ENCODE data around the gene LPIN2.
A peak's percentile ranks its signal among the peaks of the same experiment; 100 is the strongest.
"Not testable (repeated sequence)": the region's sequence is repeated elsewhere in the genome, so short reads cannot be mapped to it uniquely, and the experiment has no call there.

Gene LPIN2, protein sequence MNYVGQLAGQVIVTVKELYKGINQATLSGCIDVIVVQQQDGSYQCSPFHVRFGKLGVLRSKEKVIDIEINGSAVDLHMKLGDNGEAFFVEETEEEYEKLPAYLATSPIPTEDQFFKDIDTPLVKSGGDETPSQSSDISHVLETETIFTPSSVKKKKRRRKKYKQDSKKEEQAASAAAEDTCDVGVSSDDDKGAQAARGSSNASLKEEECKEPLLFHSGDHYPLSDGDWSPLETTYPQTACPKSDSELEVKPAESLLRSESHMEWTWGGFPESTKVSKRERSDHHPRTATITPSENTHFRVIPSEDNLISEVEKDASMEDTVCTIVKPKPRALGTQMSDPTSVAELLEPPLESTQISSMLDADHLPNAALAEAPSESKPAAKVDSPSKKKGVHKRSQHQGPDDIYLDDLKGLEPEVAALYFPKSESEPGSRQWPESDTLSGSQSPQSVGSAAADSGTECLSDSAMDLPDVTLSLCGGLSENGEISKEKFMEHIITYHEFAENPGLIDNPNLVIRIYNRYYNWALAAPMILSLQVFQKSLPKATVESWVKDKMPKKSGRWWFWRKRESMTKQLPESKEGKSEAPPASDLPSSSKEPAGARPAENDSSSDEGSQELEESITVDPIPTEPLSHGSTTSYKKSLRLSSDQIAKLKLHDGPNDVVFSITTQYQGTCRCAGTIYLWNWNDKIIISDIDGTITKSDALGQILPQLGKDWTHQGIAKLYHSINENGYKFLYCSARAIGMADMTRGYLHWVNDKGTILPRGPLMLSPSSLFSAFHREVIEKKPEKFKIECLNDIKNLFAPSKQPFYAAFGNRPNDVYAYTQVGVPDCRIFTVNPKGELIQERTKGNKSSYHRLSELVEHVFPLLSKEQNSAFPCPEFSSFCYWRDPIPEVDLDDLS

DNA sequence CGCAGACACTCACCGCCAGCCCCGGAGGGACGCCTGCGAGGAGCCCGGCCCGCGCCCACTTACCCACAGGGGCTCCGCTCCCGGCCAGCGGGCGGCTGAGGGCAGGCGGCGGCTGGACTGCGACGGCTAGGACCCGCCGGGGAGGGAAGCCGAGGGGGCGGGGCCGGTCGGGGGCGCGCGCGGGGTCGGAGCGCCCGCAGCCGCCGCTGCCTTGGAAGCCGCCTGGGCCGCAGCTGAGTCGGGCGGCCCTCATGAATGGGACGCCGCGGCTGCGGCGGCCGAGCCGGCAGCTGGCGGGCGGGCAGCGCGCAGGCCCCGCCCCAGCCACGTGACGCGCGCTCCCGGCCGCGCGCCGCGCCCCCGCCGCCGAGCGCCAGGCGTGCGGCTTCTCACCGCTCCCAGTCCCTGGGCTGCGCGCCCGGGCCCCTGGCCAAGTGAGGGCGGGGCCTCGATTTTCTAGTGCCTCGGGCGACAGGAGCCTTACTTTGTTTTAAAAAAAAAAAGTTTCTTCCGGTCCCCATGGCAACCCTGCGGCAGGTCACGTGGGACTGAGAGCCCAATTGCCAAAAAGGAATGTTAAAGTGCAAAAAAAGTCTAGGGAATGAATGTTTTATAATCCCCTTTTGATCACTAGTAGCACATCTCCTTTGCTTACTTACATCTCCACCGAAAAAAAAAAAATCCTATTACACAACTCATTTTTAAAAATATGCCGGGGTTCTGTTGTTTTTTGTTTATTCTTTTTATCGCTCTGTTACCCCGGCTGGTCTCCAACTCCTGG is at the start of gene LPIN2:
Gene LPIN2, minus strand, starts transcription at position 121 of the 781 bp plus-strand sequence. CDS start 52,304 bp downstream, outside the sequence.
- peak; percentile 89 to 92 for DNase-seq (ENCODE audit: low read depth in 2 of 2)

DNA sequence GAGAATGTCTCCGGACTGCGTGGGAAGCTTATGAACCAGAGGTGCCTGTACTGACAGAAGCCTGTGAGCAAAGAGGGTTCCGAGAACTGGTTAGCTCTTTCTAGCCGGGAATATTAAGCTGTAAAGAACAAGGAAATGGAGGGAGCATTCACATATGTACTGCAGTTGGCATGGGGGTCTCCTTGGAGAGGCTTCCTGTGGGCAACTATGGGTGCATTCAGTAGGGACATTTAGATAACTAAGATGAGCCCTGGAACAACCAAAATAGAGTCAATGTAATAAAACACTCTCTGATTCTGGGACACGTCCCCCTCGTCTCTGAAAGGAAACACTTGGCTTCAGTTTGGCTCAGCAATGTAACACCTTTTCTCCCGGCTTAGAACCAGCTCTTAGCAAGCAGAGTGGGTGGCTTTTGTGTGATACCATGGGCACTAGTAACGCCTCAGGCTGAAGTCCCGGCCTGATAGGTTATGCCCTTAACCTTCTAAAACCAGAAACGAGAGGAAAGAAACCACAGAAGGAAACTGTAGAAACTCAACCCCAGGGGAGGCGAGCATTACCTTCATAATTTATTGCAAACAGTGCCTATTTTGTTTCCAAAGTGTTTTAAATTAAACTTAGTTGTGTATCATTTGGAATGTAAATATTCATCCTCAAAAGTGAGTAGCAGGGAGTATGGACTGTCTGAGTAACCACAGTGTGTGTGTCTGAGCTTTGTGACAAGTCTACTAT is 48.8 kb upstream of the LPIN2 start:
- DNase-seq (ENCODE audit: low read depth in 2 of 2) = peak in 1 of 2 donors; percentile 5

DNA sequence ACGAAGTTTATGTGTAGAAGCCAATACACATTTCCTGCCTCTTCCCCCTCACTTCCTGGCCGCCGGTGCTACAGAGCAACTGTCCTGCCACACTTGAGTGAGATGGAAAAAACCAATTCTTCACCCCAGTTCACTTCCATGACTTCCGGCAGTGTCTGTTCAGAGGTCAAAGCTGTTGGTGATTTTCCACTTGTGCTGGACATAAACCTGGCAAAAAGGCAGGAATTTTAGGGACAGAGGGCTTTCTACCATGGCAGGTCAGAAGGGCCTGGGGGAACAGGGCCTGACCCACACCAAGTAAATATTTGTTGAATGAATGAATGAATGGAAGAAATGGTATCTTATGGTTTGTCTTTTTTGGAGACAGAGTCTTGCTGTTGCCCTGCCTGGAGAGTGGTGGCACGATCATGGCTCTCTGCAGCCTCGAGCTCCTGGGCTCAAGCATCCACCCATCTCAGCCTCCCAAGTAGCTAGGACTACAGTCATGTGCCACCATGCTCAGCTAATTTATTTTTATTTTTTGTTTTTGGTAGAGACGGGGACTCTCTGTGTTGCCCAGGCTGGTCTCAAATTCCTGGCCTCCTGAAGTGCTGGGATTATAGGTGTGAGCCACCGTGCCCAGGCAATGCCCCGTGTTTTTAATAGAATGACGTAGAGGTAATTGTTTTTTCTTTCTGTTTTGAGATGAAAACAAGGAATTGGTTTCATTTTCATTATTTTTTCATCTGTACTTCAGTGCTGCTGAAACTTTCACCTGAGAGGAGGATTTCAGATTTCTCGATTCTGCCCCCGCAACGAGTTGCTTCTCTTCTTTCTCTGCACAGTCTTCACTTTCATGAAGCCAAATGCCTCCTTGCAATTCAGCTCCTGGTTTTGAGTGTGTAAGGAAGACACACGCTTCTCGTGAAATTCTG is 48.0 kb upstream of the LPIN2 start:
- peak in 1 of 2 donors; percentile 8 for DNase-seq (ENCODE audit: low read depth in 2 of 2)

DNA sequence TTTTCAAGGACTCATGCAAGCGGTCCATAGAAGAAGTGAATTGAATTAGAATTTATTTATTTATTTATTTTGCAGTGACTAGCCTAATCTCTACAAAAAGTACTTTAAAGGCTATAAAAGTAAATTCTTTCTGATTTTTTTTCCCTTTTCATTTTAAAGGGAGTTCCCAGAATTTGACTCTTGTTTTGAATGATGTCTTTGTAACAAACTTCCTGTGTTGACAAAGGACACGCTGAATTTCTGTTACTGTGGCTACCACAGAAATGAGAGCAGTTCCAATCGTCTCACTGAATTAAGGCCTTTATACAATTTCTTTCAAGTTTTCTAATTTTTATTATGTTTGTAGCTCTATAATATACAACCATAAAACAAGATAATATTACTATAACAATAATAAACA is 46.3 kb upstream of the LPIN2 start:
- DNase-seq (ENCODE audit: low read depth in 2 of 2) = no peak

DNA sequence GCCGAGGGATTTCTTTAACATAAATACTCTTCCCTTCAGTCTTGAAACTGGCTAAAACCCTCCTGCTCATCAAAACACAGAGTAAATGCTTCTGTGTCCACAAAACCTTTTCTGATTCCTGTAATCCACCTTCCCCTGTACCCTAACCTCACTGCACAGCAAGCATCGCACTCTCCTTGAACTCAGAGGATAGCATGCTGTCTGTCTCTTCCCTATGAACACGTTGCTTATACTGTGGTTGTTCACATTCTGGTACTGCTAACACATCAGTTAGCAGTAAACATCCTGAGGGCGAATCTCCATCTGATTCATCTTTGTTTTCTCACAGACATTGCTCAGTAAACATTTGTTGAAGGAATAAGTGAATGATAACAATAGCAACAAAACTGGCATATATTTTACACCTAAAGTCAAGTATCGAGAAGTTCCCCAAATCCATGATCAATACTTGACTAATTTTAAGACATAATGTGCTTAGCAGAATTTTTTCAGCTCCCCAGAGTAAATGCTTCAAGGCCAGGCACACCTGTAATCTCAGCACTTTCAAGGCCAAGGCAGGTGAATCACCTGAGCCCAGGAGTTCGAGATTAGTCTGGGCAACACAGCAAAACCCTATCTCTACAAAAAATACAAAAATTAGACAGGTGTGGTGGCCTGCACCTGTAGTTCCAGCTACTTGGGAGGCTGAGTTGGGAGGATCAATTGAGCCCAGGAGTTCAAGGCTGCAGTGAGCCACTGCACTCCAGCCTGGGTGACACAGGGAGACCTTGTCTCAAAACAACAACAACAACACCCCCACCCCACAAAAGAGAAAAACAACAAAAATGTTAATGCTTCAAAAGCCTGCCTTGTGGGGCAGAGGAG is 45.6 kb upstream of the LPIN2 start:
- DNase-seq (ENCODE audit: low read depth in 2 of 2) = no peak

DNA sequence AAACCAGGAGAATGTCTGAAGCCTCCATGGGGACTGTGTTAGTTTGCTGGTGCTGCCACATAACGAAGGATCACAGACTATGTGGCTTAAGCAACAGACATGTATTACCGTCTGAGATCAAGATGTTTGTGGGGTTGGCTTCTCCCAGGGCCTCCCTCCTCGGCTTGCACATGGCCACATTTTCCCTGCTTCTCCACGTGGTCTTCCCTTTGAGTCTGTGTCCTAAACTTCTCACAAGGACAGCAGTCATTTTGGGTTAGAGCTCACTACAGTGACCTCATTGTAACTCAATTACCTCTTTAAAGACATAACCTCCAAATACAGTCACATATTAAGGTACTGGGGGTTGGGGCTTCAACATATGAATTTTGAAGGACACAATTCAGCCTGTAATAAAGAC is 44.6 kb upstream of the LPIN2 start:
- no peak for DNase-seq (ENCODE audit: low read depth in 2 of 2)

DNA sequence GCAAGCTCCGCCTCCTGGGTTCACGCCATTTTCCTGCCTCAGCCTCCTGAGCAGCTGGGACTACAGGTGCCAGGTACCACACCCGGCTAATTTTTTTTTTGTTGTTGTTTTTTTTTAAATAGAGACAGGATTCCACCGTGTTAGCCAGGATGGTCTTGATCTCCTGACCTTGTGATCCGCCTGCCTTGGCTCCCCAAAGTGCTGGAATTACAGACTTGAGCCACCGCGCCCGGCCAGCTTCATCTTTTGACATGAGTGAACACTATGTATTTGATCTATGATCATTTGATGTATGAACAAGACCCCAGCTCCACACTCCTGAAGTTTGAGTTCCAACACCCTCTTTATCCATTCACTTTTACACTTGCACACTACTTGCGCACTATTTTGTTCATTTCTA is 43.4 kb upstream of the LPIN2 start:
- no peak for DNase-seq (ENCODE audit: low read depth in 2 of 2)

DNA sequence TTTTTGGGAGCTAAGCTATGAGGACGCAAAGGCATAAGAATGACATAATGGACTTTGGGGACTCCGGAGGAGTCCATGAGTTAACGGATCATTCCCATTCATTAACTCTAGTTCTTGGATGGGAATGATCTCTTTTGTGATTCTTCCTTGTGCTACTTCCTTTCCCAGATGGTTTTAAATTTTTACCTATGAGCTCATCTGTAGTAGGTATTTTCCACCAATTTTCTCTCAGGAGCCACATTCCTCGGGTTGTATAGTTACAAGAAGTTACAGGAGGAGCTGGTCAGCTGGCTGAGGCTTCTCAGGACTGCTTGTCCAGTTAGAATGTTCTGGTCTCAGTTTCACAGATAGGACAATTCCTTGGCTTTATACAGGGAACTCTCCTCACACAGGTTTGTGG is 42.9 kb upstream of the LPIN2 start:
- no peak for DNase-seq (ENCODE audit: low read depth in 2 of 2)

DNA sequence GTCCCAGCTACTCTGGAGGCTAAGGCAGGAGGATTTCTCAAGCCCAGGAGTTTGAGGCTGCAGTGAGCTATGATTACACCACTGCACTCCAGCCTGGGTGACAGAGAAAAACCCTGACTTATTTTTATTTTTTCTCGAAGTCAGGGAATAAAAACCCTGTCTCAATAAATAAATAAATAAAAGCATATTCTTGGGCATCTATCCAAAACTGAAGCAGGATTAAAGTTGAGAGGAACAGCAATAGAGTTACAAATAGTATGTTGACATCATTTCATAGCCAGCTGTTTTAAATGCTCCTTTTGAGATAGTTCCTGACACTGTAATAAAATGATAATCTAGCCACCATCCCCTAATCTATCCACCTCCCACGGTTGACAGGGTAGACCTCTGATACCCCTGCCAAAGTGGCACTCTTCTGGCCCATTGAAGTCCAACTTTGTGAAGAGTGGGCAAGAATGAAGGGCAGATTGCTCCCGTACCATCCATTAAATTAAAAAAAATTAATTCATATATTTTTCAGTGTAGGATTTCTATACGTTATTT is 42.3 kb upstream of the LPIN2 start:
- no peak for DNase-seq (ENCODE audit: low read depth in 2 of 2)

DNA sequence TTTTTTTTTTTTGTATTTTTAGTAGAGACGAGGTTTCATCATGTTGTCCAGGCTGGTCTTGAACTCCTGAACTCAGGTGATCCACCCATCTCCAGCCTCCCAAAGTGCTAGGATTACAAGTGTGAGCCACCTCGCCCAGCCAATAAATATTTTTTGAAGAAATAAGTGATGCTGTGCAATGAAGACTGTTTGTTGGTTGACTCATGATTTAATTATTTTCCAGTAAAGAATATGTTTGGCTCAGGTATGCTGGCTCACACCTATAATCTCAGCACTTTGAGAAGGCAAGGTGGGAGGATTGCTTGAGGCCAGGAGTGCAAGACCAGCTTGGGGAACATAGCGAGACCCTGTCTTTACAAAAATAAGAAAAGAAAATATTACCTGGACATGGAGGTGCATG is 41.8 kb upstream of the LPIN2 start:
- DNase-seq (ENCODE audit: low read depth in 2 of 2) = no peak

DNA sequence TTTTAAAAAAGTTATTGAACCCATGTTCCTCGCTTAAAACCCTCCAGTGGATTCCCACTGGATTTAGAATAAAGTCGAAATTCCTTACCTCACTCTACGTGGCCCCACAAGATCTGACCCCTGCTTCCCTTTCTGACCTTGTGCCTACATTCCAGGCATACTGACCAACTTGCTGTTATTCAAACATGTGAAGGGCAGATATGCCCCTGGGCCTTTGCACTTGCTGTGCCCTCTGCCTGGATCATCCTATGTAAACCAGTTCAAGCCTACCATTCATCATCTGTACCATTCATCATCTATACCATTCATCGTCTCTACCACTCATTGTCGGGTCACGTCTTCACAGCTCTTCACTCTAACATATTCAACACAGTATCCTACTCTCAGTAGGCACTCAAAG is 41.3 kb upstream of the LPIN2 start:
- DNase-seq (ENCODE audit: low read depth in 2 of 2) = no peak

DNA sequence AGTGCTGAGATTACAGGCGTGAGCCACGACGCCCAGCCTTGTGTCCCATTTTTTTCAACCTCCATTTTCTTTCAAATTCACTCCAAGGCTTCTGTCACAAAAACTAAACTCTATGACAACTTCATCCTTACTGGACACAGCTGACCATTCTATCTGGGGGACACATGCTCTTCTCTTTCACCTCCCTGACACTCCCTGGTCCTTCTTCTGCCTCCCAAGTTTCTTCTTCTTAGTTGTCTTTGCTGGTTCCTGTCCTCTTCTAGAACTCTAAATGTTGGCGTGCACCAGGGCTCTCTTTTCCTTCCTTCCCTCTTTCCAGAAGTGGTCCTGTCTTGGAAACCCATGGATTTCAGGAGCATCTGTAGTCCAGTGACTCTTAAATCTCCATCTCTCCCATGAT is 40.1 kb upstream of the LPIN2 start:
- DNase-seq (ENCODE audit: low read depth in 2 of 2) = no peak

DNA sequence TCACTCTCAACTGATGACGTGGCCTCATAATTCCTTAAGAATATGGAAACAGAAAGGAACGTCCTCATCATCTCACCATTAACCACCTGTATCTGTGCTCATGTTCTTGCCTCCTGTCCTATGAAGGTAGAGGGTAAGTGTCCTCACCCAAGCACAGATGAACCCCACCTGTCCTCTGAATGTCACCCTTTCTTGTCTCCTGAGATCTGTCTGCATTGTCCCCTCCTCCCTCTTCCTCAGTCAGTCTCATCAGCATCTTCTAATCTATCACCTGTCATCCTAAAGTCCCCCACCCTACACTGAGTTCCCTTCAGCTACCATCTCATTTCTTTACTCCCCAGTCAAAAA is 39.4 kb upstream of the LPIN2 start:
- DNase-seq (ENCODE audit: low read depth in 2 of 2) = no peak

DNA sequence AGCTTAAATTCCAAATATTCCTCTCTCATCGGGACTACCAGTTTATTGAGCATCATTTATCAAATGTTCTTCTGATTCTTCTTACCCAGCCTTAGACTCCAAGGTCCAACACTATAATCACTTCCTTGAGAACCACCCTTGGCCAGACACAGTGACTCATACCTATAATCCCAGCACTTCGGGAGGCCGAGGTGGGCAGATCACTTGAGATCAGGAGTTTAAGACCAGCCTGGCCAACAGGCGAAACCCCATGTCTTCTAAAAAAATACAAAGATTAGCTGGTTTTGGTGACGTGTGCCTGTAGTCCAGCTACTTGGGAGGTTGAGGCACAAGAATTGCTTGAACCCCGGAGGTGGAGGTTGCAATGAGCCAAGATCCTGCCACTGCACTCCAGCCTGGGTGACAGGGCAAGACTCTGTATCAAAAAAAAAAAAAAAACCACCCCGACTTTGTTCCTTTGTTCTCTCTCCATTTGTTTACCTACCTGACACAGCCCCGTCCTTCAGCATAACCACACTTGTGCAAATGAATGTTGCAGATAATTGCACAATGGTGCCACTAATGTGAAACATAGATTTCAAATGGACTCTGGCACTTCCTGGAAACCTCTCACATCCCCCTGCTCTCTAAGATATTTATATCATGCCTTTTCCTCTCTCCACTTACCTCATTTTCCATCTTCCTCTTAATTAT is 38.9 kb upstream of the LPIN2 start:
- no peak for DNase-seq (ENCODE audit: low read depth in 2 of 2)

DNA sequence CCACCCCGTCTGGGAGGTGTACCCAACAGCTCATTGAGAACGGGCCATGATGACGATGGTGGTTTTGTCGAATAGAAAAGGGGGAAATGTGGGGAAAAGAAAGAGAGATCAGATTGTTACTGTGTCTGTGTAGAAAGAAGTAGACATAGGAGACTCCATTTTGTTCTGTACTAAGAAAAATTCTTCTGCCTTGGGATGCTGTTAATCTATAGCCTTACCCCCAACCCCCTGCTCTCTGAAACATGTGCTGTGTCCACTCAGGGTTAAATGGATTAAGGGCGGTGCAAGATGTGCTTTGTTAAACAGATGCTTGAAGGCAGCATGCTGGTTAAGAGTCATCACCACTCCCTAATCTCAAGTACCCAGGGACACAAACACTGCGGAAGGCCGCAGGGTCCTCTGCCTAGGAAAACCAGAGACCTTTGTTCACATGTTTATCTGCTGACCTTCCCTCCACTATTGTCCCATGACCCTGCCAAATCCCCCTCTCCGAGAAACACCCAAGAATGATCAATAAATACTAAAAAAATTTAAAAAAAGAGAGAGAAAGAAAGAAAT is 37.0 kb upstream of the LPIN2 start:
- not testable (repeated sequence) for DNase-seq (ENCODE audit: low read depth in 2 of 2)

DNA sequence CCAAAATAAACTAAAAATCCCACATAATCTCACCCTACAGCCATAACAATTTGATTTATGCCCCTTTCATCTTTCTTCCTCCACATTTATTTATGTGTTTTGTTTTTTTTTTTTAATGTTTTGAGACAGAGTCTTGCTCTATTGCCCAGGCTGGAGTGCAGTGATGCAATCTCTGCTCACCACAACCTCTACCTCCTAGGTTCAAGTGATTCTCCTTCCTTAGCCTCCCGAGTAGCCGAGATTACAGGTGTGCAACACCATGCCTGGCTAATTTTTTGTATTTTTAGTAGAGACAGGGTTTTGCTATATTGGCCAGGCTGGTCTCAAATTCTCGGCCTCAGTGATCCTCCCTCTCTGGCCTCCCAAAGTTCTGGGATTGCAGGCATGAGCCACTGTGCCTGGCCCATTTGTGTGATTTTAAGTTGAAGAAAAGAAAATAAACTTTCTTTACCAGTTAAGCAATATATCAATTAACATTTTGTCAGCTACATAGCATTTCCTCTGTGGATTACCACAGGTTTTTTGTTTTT is 35.9 kb upstream of the LPIN2 start:
- DNase-seq (ENCODE audit: low read depth in 2 of 2) = no peak

DNA sequence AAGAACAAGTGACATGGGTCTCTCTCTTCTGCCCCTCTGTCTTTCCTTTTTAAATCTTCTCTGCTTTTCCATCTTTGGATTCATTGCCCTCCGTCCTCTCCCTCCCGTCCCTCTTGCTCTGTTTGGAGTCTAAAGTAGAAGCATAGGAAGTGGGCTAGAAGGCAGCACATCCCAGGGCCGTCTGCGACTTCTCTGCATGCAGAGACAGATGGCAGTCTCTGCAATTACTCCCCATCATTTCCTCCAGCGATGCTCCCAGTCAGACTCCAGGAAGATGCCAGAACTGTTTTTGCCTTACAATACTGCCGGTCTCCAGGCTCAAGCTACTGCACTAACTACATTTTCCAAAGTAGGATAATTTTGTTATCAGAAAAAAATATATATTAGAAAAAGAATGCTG is 35.2 kb upstream of the LPIN2 start:
- DNase-seq (ENCODE audit: low read depth in 2 of 2) = no peak

DNA sequence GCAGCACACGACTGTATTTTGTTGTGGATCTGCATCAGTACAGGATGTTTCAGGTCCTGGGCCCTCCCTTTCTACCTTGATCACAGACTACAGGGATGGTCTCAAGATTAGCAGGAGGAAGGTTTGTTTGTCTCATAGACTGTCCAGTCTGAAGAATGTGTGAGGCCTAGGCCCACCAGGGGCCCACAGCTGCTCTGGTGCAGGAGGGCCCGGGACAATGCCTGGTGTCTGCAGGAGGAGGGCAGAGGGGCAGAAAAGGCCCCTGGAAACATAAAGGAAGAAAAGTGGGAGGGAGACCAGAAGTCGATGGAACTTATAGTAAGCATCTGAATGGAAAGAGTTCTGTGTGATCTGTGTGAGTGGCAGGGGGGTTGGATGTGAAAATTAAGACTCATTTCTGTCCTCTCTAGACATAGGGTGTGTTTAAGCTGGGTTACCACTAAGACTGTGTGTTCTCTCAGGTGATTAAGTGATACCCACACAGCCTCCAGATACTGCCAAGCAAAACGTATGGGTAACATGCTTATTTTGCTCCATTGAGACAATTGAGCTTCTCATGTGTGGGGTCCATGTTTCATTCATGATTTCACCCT is 33.4 kb upstream of the LPIN2 start:
- DNase-seq (ENCODE audit: low read depth in 2 of 2) = no peak
